ENCODE data around the gene FTCD. TPM values are rescaled to one million over a fixed set of nuclear protein-coding genes. Genes with fewer than 3 reads are reported as not detected.
A peak's percentile ranks its signal among the peaks of the same experiment; 100 is the strongest.

The FTCD gene
- total RNA-seq, 1 donor from 2014 or later: 1.8 TPM

DNA sequence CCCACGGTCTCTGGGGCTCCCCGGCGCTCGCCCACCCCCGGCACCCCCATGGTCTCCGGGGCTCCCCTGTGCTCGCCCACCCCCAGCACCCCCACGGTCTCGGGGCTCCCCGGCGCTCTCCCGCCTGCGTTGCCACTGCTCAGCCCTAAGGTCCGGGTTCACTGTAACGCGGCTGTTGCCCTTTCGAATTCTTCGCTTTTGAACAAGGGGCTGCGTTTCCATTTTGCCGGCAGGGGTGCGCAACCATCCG is 5.2 kb upstream of the FTCD start:
- TF ChIP-seq, protein P1, sequence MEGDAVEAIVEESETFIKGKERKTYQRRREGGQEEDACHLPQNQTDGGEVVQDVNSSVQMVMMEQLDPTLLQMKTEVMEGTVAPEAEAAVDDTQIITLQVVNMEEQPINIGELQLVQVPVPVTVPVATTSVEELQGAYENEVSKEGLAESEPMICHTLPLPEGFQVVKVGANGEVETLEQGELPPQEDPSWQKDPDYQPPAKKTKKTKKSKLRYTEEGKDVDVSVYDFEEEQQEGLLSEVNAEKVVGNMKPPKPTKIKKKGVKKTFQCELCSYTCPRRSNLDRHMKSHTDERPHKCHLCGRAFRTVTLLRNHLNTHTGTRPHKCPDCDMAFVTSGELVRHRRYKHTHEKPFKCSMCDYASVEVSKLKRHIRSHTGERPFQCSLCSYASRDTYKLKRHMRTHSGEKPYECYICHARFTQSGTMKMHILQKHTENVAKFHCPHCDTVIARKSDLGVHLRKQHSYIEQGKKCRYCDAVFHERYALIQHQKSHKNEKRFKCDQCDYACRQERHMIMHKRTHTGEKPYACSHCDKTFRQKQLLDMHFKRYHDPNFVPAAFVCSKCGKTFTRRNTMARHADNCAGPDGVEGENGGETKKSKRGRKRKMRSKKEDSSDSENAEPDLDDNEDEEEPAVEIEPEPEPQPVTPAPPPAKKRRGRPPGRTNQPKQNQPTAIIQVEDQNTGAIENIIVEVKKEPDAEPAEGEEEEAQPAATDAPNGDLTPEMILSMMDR (conservative IDR thresholded peaks at IDR 0.05): no peak
- H3K4me1 Mint-ChIP-seq: peaks cover 16% of the 10 kb centered on the region
- H3K4me3 Mint-ChIP-seq: no peak overlapping the region
- H3K9me3 Mint-ChIP-seq: no peaks in the 10 kb centered on the region
- no peak for DNase-seq (ENCODE audit: low read depth, low spot score)
- no peaks in the 10 kb centered on the region for H3K27me3 Mint-ChIP-seq (ENCODE audit: low read depth)
- H3K27ac Mint-ChIP-seq (ENCODE audit: unreplicated experiment): no peak overlapping the region
- peaks cover 15% of the 10 kb centered on the region for H3K36me3 Mint-ChIP-seq (ENCODE audit: low read depth)

DNA sequence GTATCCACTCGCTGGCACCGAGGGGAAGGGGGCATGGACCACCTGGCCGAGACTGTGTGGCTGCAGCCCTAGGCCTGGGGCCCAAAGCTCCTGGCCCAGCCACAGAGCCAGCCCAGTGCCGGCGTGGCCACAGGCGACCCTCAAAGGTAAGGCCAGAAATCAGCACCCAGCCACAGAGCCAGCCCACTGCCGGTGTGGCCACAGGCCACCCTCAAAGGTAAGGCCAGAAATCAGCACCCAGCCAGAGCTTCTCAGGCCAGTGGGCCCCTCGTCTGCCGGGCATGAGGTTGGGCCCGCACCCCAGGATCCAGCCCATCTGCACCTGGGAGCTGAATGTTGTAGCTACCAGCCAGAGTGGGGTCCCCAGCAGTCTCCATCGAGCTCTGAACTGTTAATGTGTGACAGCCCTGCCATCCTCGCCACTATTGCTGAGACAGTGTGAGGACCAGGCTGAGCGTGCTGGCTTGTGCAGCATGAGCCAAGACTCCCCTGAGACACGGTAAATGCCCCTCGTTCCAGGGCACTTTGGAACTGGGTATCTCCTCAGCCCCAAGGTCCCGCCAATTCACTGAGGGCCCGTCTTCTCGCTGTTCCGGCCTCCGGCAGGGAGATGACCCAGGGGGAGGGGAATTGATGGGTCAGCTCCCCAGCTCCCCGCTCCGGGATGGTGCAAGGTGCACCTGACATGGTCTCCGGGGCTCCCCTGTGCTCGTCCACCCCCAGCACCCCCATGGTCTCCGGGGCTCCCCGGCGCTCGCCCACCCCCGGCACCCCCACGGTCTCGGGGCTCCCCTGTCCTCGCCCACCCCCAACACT is 4.7 kb upstream of the FTCD start:
- TF ChIP-seq, protein P1 (conservative IDR thresholded peaks at IDR 0.05): no peak
- Mint-ChIP-seq H3K9me3 (no peaks in the 10 kb centered on the region), H3K4me1 (peaks cover 16% of the 10 kb centered on the region), H3K36me3 (ENCODE audit: low read depth) (peaks cover 15% of the 10 kb centered on the region), H3K4me3 (no peak overlapping the region), H3K27ac (ENCODE audit: unreplicated experiment) (no peak overlapping the region), H3K27me3 (ENCODE audit: low read depth) (no peaks in the 10 kb centered on the region)
- DNase-seq (ENCODE audit: low read depth, low spot score): no peak

DNA sequence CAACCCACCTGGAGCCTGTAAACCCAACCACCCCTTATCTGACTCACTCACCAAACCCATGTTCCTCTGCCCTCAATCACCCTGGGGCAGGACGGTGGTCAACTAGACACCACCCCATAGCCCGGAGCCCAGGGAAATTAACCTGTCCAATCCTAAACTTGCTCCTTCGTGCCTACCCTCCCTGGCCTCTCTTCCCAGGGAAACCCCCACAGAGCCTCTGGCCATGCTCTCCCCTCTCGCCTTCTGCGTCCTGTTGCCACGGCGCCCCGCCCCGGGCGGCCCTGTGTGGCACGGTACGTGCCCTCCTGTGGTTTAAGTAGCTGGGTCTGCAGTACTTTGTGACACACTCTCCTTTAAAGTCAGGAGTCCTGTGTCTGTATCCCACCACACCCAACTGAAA is 4.0 kb upstream of the FTCD start:
- H3K27me3 Mint-ChIP-seq (ENCODE audit: low read depth): no peaks in the 10 kb centered on the region
- H3K9me3 Mint-ChIP-seq: no peaks in the 10 kb centered on the region
- peaks cover 11% of the 10 kb centered on the region for H3K36me3 Mint-ChIP-seq (ENCODE audit: low read depth)

DNA sequence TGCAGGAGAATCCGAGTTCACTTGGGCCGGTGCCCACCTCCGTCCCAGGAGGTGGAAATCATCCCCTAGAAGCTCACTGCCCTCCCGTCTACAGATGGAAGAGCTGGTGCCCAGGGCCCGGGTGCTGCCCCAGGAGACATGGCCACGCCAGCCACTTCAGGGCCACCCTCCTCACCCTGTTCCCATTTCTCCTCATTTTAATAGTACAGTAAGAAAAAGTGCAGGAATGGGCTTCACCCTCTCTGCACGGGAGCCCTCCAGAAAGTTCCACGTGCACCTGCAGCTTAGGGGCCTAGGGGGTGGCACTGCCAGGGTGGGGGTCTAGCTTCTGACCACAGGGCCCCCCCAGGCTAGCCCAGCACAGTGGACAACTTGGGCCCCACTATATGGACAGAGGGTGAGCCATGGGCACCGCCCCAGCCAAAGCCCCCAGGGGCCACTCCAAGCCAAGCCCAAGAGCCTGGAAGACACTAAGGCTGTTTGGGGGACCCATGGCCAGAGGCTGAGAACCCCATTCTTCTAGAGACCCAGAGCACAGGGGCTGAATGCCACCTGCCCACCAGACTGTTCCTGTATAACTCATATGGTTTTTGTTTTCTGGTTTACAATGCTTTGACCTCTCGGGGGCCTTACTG is 3.4 kb upstream of the FTCD start:
- Mint-ChIP-seq H3K36me3 (ENCODE audit: low read depth) (peaks cover 11% of the 10 kb centered on the region), H3K27ac (ENCODE audit: unreplicated experiment) (no peak overlapping the region), H3K9me3 (no peaks in the 10 kb centered on the region), H3K27me3 (ENCODE audit: low read depth) (no peaks in the 10 kb centered on the region), H3K4me3 (no peak overlapping the region), H3K4me1 (peaks cover 16% of the 10 kb centered on the region)
- TF ChIP-seq, protein P1 (conservative IDR thresholded peaks at IDR 0.05): no peak
- no peak for DNase-seq (ENCODE audit: low read depth, low spot score)

More for the DNA sequence above, 4.0 kb upstream of the FTCD start:
- peaks cover 16% of the 10 kb centered on the region for H3K4me1 Mint-ChIP-seq
- H3K27ac Mint-ChIP-seq (ENCODE audit: unreplicated experiment): peak overlapping the region; percentile 51
- TF ChIP-seq, protein P1 (conservative IDR thresholded peaks at IDR 0.05): no peak
- H3K4me3 Mint-ChIP-seq: no peak overlapping the region
- DNase-seq (ENCODE audit: low read depth, low spot score): no peak

DNA sequence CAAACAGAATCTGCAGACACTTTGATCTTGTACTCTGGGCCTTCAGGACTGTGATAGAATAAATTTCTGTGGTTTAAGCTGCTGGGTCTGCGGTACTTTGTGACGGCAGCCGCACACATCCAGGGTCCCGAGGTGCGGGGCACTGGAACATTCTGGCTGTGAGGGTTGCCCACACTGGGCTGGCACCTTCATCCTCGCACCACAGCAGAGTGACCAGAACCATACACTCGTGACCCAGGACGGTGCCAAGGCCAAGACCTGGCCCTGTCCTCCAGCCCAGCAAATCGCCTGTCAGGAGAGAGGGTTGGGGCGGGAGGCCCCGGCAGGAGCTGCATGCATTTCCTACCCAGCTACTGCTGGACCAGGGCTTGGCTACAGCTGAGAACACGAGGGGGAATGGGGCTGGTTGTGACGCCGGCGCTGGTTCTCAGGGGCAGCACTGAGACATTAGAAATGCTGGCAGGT is 2.6 kb upstream of the FTCD start:
- TF ChIP-seq, protein P1 (conservative IDR thresholded peaks at IDR 0.05): no peak
- Mint-ChIP-seq H3K27ac (ENCODE audit: unreplicated experiment) (no peak overlapping the region), H3K9me3 (no peaks in the 10 kb centered on the region), H3K4me1 (peaks cover 12% of the 10 kb centered on the region), H3K36me3 (ENCODE audit: low read depth) (peaks cover 5% of the 10 kb centered on the region), H3K27me3 (ENCODE audit: low read depth) (no peaks in the 10 kb centered on the region), H3K4me3 (no peak overlapping the region)
- no peak for DNase-seq (ENCODE audit: low read depth, low spot score)
